Fibroblast of villous mesenchyme (primary cell): ENCODE results near the gene POP7. TPM values are rescaled to one million over a fixed set of nuclear protein-coding genes. Genes with fewer than 3 reads are reported as not detected.
"Not testable (repeated sequence)": the region's sequence is repeated elsewhere in the genome, so short reads cannot be mapped to it uniquely, and the experiment has no call there.

ENCODE experiments used
- DNase-seq: peaks from one replicate; pipeline ENCODE4 v3.0.0-alpha.2; 2010; ENCODE audit warnings: low read depth
- H3K4me3 ChIP-seq: 2 replicates; pipeline ENCODE4 v1.5.1; 2011; ENCODE audit warnings: low read depth, mild to moderate bottlenecking, low read length
- total RNA-seq: library from RNA; depleted of rRNA; stranded (reverse); fragments of >200 nt; gene quantifications from 2 replicates; pipeline ENCODE4 v1.2.3, GENCODE V29; 2012
- TF ChIP-seq, protein P1 (sequence below): IDR thresholded peaks from 2 replicates; pipeline ENCODE4 v1.5.1; 2012; ENCODE audit warnings: low read depth, mild to moderate bottlenecking, low read length; ENCODE audit not compliant: insufficient read depth

Gene POP7
- total RNA-seq, 1 donor: 34.1 TPM

DNA sequence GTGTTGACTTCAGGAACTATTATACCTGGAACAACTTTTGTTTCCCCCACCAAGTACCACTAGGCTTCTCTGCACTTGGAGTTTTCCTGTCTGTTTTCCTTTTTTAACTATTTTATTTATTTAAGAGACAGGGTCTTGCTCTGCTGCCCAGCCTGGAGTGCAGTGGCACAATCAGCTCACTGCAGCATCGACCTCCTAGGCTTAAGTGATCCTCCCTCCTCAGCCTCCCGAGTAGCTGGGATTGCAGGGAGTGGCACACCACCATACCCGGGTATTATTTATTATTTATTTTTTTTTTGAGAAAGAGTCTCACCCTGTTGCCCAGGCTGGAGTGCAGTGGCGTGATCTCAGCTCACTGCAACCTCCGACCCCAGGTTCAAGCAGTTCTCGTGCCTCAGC is 9.8 kb upstream of the POP7 start:
- DNase-seq: no peak
- TF ChIP-seq, protein P1, sequence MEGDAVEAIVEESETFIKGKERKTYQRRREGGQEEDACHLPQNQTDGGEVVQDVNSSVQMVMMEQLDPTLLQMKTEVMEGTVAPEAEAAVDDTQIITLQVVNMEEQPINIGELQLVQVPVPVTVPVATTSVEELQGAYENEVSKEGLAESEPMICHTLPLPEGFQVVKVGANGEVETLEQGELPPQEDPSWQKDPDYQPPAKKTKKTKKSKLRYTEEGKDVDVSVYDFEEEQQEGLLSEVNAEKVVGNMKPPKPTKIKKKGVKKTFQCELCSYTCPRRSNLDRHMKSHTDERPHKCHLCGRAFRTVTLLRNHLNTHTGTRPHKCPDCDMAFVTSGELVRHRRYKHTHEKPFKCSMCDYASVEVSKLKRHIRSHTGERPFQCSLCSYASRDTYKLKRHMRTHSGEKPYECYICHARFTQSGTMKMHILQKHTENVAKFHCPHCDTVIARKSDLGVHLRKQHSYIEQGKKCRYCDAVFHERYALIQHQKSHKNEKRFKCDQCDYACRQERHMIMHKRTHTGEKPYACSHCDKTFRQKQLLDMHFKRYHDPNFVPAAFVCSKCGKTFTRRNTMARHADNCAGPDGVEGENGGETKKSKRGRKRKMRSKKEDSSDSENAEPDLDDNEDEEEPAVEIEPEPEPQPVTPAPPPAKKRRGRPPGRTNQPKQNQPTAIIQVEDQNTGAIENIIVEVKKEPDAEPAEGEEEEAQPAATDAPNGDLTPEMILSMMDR: no peak
- no peak overlapping the region for H3K4me3 ChIP-seq

DNA sequence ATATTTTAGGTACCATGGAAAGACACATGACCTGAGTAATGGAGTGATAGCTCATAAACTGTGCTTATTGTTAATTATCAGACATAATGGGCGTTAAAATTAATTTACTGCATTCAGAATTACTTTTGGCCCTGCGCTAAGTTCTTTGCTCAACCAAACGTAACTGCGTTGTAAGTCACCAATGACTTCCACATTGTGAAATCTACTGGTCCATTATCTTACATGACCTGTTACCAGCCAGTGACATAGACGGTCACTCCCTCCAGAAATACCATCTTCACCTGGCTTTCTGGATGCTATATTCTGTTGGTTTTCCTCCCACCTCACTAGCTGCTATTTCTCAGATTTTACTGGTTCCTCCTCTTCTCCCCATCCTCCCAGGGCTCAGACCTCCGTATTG is 6.9 kb upstream of the POP7 start:
- DNase-seq: no peak
- TF ChIP-seq, protein P1: no peak

DNA sequence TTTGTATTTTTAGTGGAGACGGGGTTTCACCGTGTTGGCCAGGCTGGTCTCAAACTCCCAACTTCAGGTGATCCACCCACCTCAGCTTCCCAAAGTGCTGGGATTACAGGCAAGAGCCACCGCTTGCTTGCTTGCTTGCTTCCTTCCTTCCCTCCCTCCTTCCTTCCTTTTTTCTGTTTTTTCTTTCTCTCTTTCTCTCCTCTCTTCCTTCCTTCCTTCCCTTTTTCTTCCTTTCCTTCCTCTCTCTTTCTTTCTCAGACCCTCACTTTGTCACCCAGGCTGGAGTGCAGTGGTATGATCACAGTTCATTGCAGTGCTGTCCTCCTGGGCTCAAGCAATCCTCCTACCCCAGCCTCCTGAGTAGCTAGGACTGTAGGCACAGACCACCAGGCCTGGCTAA is 4.8 kb upstream of the POP7 start:
- DNase-seq, H3K4me3 ChIP-seq: not testable (repeated sequence)

More for the DNA sequence above, 6.9 kb upstream of the POP7 start:
- H3K4me3 ChIP-seq: no peak overlapping the region

DNA sequence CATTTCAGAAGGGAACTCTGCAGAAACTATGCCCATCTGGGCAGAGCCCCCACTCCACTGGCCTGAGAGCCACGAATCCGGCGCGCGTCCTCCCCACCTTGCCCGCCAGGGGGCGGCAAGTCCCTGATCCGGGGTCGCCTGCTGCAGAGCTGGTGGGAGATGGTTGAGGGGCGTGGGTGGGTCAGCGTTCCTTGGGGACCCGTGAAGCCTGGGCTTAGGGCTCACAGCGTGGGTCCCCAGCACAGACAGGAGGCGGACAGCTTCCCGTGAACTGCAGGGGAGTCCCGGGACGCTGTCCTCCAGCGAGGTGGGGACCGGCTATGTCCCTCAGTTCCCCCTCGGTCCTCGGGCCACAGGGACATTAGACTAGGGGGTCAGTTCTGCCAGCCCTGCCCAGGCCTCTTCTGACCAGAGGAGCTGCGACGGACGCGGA is 585 bp upstream of the POP7 start:
- DNase-seq: peak; percentile 64
- H3K4me3 ChIP-seq: peak overlapping the region; percentile 91
- TF ChIP-seq, protein P1: peak; percentile 81

DNA sequence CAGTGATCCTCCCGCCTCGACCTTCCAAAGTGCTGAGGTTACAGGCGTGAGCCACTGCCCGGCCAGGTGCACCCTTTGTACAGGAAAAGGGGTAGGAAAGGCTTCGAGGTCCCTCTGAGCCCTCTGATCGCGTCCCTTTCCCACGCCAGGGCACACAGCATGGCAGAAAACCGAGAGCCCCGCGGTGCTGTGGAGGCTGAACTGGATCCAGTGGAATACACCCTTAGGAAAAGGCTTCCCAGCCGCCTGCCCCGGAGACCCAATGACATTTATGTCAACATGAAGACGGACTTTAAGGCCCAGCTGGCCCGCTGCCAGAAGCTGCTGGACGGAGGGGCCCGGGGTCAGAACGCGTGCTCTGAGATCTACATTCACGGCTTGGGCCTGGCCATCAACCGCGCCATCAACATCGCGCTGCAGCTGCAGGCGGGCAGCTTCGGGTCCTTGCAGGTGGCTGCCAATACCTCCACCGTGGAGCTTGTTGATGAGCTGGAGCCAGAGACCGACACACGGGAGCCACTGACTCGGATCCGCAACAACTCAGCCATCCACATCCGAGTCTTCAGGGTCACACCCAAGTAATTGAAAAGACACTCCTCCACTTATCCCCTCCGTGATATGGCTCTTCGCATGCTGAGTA is 871 bp downstream of the POP7 start:
- TF ChIP-seq, protein P1: no peak

DNA sequence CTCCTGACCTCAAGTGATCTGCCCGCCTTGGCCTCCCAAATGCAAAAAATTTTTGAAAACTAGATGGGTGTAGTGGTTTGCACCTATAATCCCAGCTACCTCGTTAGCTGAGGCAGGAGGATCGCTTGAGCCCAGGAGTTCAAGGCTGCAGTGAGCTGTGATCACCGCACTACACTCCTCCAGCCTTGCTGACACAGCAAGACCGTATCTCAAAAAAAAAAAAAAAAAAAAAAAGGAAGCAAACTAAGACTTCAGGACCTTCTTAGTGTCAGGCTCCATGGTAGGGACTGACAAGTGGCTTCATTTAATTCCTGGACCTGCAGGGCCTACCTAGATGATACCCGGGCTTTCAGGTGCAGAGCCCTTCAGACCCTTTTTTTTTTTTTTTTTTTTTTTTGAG is 2.5 kb downstream of the POP7 start:
- TF ChIP-seq, protein P1: no peak
- no peak overlapping the region for H3K4me3 ChIP-seq
- DNase-seq: no peak

More for the DNA sequence above, 871 bp downstream of the POP7 start:
- H3K4me3 ChIP-seq: peak overlapping the region; percentile 91
- no peak for DNase-seq

DNA sequence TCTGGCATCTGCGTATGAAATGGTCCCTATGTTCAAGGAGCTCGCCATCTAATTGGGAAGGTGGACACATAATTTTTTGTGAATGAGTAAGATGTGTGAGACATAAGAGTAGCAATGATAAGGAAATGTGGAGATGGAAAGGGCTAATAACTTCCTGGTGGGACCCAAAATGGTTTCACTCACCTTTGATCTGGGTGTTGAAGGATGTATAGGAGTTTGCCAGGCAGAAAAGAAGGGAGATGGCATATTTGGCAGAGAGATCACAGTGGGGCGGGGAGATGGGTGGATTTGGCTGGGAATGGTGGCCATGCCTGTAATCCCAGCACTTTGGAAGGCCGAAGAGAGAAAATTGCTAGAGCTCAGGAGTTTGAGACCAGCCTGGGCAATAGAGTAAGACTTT is 4.5 kb downstream of the POP7 start:
- no peak overlapping the region for H3K4me3 ChIP-seq
- TF ChIP-seq, protein P1: no peak
- no peak for DNase-seq
